ENCODE measurements around the gene TEDC2. TPM values are rescaled to one million over a fixed set of nuclear protein-coding genes. Genes with fewer than 3 reads are reported as not detected.

TEDC2 gene
- total and polyA plus RNA-seq, 2 of the 8 experiments (the other 6 are each of a cell fraction or from before 2014, with no cell fraction given) = 54.6 to 55.6 TPM

DNA sequence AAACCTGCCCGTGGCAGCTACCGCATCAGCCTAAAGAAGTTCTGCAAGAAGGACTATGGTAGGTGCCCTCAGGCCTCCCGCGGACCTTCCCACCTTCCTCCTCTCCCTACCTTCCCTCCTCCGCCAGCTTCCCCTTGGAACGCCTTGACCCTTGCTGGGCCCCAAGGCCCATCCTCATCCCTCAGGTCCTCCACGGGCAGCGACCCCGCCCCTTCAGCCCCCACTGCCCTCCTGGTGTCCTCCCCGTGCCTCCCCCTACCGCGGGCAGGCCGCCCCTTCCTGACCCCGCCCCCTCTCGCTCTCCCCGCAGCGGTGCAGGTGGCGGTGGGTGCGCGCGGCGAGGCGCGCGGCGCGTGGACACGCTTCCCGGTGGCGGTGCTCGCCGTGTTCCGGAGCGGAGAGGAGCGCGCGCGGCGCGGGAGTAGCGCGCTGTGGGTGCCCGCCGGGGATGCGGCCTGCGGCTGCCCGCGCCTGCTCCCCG lies 13.6 kb downstream of the TEDC2 start:
- peaks cover 0 to 38% (median 23%) of the 10 kb centered on the region in 4 experiments; a peak in 6 of 7 replicates for H3K4me1 ChIP-seq (replicated peaks in 1 of 4; ENCODE audit: control insufficient read depth in 3 of 4, insufficient read depth in 4 of 4, low read length in 3 of 4)
- no peak overlapping the region for H2BK120ac ChIP-seq (replicated peaks; ENCODE audit: low read depth, low read length)
- peaks cover 24 to 68% (median 55%) of the 10 kb centered on the region in 4 experiments for H3K27me3 ChIP-seq (replicated peaks in 1 of 4; ENCODE audit: control insufficient read depth in 3 of 4, extremely low read depth in 1 of 4, insufficient read depth in 3 of 4, low read length in 3 of 4)
- H2BK20ac ChIP-seq (ENCODE audit: low read length) = no peak overlapping the region
- H3K27ac ChIP-seq (ENCODE audit: low read depth, low read length) = no peak overlapping the region
- peaks cover 11% of the 10 kb centered on the region; the same call in 1 of the 2 replicates for H3K79me1 ChIP-seq (ENCODE audit: low read depth, low read length)
- H2AFZ ChIP-seq (ENCODE audit: low read length) = no peak overlapping the region
- H4K20me1 ChIP-seq (replicated peaks in 1 of 2; ENCODE audit: control insufficient read depth in 1 of 2, insufficient read depth in 2 of 2, low read length in 2 of 2) = peaks cover 5 to 21% of the 10 kb centered on the region in 2 experiments
- peaks cover 0 to 2% of the 10 kb centered on the region in 2 experiments; a peak in 1 of 4 replicates for H3K79me2 ChIP-seq (ENCODE audit: control insufficient read depth in 1 of 2, insufficient read depth in 2 of 2, low read length in 2 of 2)
- DNase-seq (ENCODE audit: low read depth in 1 of 2, low spot score in 2 of 2) (peak in 1 of 2 experiments; percentile 60), FAIRE-seq (no peak)
- H3K4me2 ChIP-seq (ENCODE audit: insufficient read depth in 1 of 2, low read depth in 2 of 2, low read length in 2 of 2) = peak overlapping the region; percentile 83 to 92
- H3K56ac ChIP-seq (replicated peaks; ENCODE audit: insufficient read length, low read depth, low read length) = no peak overlapping the region
- H3K18ac ChIP-seq (ENCODE audit: extremely low read depth, low read length) = no peak overlapping the region; the same call in 1 of the 2 replicates
- H2BK5ac ChIP-seq (ENCODE audit: low read depth, low read length) = no peak overlapping the region
- H4K8ac ChIP-seq (ENCODE audit: extremely low read depth, insufficient read depth, low read length) = no peak overlapping the region
- H2BK15ac ChIP-seq (ENCODE audit: low read length) = 0 out of 2 replicates have a peak overlapping the region, but pooled peaks have one; percentile 46
- H2AK5ac ChIP-seq (ENCODE audit: low read depth, low read length) = no peak overlapping the region
- POLR2A ChIA-PET (ENCODE audit: partially characterized antibody) = interaction anchor here (0.6 to 3.5 kb wide), 5 partner anchors 14 to 318 kb away, joined by 3 to 20 read pairs (median 3); partner anchors contain the start of genes PRSS27, TEDC2 and TRAF7
- no peak overlapping the region for H3K4ac ChIP-seq (replicated peaks; ENCODE audit: insufficient read length, low read depth, low read length)
- WGBS, 2 experiments (ENCODE audit: extremely low coverage in 1 of 2, insufficient coverage in 1 of 2, insufficient read length in 1 of 2, insufficient replicate concordance in 2 of 2, low coverage in 1 of 2, low lambda C conversion rate in 2 of 2, missing lambda C conversion rate in 1 of 2) = 7% methylated on average over 11 of the region's 49 CpGs; no CpG with 5 or more reads in 1 of the 2 experiments
- H2BK12ac ChIP-seq (ENCODE audit: low read depth, low read length) = peak overlapping the region; percentile 60; the same call in 1 of the 2 replicates
- H3K4me3 ChIP-seq (ENCODE audit: extremely low read depth in 1 of 4, insufficient read depth in 2 of 4, low read depth in 3 of 4, low read length in 4 of 4) = peak overlapping the region in 3 of 4 experiments; percentile 10 to 93 (median 83); a peak in 4 of 8 replicates
- CTCF ChIA-PET (ENCODE audit: partially characterized antibody) = interaction anchor here (1.0 to 1.7 kb wide), 6 partner anchors 10 to 279 kb away, joined by 3 to 8 read pairs (median 4); no protein-coding TSS in a partner anchor
- no peak overlapping the region for H4K5ac ChIP-seq (ENCODE audit: insufficient read length, low read depth, low read length)
- no peak overlapping the region for H3K9ac ChIP-seq (replicated peaks in 1 of 4; ENCODE audit: extremely low read depth in 1 of 4, low read depth in 3 of 4, low read length in 3 of 4)
- H3K14ac ChIP-seq (ENCODE audit: insufficient read length) = no peak overlapping the region
- no peak overlapping the region for H4K91ac ChIP-seq (replicated peaks; ENCODE audit: insufficient read length, low read length)
- no peaks in the 10 kb centered on the region for H3K9me3 ChIP-seq (ENCODE audit: insufficient read depth in 2 of 2, low read depth in 1 of 2, low read length in 1 of 2)
- no peak overlapping the region for H3K23ac ChIP-seq (ENCODE audit: insufficient read length)
- TF ChIP-seq SUZ12 (IDR thresholded peaks at IDR 0.05; ENCODE audit: low read length) (0 out of 2 replicates have a peak, but pooled peaks have one; percentile 25), CHD2 (IDR thresholded peaks at IDR 0.05; ENCODE audit: low read length) (no peak), RAD21 (IDR thresholded peaks at IDR 0.05 in 1 of 2, conservative IDR thresholded peaks at IDR 0.05 in 1 of 2; ENCODE audit: low read depth in 2 of 2, low read length in 2 of 2) (no peak)
- H3K23me2 ChIP-seq (ENCODE audit: low read depth, low read length) = peaks cover 21% of the 10 kb centered on the region; the same call in 1 of the 2 replicates
- no peaks in the 10 kb centered on the region for H3K36me3 ChIP-seq (ENCODE audit: control insufficient read depth in 2 of 4, insufficient read depth in 4 of 4, low read length in 3 of 4)
